ENCODE results near the gene SCLT1.

The SCLT1 gene

DNA sequence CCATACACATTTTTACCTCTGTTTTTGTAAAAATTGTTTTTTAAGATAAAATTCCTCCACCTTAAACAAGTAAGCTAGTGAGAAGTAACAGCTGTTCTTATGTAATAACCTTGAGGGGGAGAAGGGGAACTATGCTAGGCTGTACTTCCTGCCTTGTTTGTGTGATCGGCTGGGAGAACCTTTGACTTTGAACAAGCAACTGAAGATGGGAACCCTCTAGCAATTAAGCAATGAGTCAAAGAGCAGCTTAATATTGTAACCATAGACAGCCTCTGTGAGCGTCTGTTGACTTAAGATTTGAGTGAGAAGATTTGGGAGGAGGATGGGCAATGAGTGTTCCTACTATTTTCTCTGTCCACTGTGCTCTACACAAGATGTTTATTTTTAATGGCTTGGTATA is 135.1 kb downstream of the SCLT1 start:
- no peak overlapping the region for H3K4me3 Mint-ChIP-seq
- H3K27me3 Mint-ChIP-seq (ENCODE audit: low read depth) = no peaks in the 10 kb centered on the region
- H3K27ac Mint-ChIP-seq = no peak overlapping the region

DNA sequence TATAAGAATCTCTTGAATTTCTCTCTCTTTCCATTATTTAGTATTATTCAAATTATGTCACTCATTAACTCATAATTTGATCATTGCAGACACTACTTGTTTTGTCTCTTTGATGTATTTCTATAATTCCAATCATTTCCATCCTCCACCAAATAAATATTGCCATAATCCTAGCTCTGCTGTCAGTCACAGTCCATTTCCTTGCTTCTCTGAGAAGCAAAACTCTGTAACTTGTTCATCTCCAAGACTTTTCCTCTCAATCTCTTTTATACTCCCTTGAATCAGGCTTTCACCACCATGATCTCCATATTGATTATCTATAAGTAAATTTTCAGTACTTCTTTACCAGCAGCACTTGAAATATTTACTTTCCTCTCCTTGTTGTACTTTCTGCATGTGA is 135.9 kb downstream of the SCLT1 start:
- Mint-ChIP-seq H3K27ac (no peak overlapping the region), H3K9me3 (no peaks in the 10 kb centered on the region), H3K4me3 (no peak overlapping the region), H3K27me3 (ENCODE audit: low read depth) (no peaks in the 10 kb centered on the region), H3K36me3 (ENCODE audit: low read depth) (peaks cover 19% of the 10 kb centered on the region), H3K4me1 (ENCODE audit: low read depth) (peaks cover 4% of the 10 kb centered on the region)

More for the DNA sequence above, 135.1 kb downstream of the SCLT1 start:
- no peaks in the 10 kb centered on the region for H3K9me3 Mint-ChIP-seq
- peaks cover 4% of the 10 kb centered on the region for H3K4me1 Mint-ChIP-seq (ENCODE audit: low read depth)
- H3K36me3 Mint-ChIP-seq (ENCODE audit: low read depth) = peaks cover 23% of the 10 kb centered on the region

DNA sequence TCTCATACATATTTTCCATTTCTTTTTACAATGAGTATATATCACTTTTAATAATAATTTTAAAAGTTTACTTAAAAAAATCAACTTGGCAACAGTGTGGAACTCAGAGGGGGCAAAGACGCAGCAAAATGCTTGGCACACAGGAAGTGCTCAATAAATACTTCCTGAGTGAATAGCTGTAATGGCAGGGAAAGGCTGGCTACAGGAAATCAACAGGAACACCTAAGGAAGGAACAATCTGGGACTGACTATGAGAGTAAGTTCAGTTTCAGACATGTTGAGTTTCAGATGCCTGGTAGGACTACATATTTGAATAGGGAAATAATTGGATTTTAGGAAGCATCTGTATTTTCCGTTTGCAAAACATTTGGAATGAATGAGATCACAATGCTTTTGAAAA is 137.6 kb downstream of the SCLT1 start:
- no peak overlapping the region for H3K27ac Mint-ChIP-seq
- H3K27me3 Mint-ChIP-seq (ENCODE audit: low read depth) = no peaks in the 10 kb centered on the region
- peaks cover 24% of the 10 kb centered on the region for H3K36me3 Mint-ChIP-seq (ENCODE audit: low read depth)
- H3K9me3 Mint-ChIP-seq = no peaks in the 10 kb centered on the region
- no peak overlapping the region for H3K4me3 Mint-ChIP-seq
- H3K4me1 Mint-ChIP-seq (ENCODE audit: low read depth) = no peaks in the 10 kb centered on the region

DNA sequence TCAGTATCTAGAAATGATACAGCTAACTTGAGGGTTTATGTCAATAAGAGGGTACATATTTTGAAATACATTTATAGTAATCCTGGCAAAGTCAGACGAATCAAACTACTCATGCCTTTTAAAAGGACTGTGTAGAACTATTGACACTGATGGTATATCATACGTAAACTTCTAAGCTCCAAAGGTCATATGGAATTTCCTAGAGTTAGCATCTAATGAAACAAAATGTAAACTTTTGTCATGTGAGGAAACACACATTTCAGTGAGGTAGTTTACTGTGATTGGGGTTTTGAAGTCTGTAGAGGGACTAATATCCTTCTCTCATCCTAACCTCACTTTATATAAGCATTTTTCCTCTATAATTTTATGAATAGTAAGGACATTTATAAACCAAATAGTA is 138.4 kb downstream of the SCLT1 start:
- no peaks in the 10 kb centered on the region for H3K4me1 Mint-ChIP-seq (ENCODE audit: low read depth)
- no peaks in the 10 kb centered on the region for H3K27me3 Mint-ChIP-seq (ENCODE audit: low read depth)
- no peak overlapping the region for H3K4me3 Mint-ChIP-seq
- no peaks in the 10 kb centered on the region for H3K9me3 Mint-ChIP-seq
- peaks cover 29% of the 10 kb centered on the region for H3K36me3 Mint-ChIP-seq (ENCODE audit: low read depth)
- no peak overlapping the region for H3K27ac Mint-ChIP-seq

DNA sequence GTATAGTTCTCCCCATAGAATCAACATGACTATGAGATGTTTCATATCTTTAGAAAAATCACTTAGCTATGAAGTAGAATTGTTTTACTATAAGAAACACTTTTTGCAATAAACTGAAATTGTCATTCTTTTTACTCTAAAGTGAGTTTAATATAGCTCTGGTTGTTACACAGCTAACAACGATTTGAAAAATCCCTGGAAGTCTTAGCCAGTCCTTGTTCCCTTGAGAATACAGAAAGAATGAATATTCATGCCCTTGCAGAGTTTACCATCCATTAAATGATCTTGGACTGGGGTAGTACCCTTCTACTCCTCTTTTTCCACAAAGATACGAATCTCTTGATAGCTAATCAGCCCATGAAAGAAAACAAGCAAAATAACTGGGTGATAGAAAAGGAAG is 142.0 kb downstream of the SCLT1 start:
- Mint-ChIP-seq H3K27me3 (ENCODE audit: low read depth) (no peaks in the 10 kb centered on the region), H3K36me3 (ENCODE audit: low read depth) (peaks cover 30% of the 10 kb centered on the region), H3K4me3 (no peak overlapping the region), H3K9me3 (no peaks in the 10 kb centered on the region), H3K4me1 (ENCODE audit: low read depth) (no peaks in the 10 kb centered on the region), H3K27ac (no peak overlapping the region)

DNA sequence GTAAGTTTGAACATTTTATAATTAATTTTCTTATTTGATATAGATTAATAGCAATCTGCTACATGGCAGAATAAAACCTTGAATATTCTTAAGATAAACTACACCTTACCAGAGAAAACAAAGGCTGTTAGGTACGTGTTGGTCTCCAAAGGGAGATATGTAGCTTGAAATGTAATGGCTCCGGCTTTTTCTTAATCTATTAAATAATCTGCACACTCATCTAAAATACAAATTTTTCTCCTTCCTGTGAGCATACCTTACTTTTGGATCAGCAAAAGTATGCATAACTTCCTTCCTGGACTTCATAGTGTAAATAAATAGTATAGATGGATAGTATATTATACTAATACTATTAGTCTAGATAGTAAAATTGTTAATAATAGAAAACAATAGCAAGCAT is 142.5 kb downstream of the SCLT1 start:
- no peak overlapping the region for H3K27ac Mint-ChIP-seq
- H3K4me1 Mint-ChIP-seq (ENCODE audit: low read depth) = no peaks in the 10 kb centered on the region
- H3K9me3 Mint-ChIP-seq = no peaks in the 10 kb centered on the region
- H3K36me3 Mint-ChIP-seq (ENCODE audit: low read depth) = peaks cover 30% of the 10 kb centered on the region
- H3K4me3 Mint-ChIP-seq = no peak overlapping the region
- no peaks in the 10 kb centered on the region for H3K27me3 Mint-ChIP-seq (ENCODE audit: low read depth)

DNA sequence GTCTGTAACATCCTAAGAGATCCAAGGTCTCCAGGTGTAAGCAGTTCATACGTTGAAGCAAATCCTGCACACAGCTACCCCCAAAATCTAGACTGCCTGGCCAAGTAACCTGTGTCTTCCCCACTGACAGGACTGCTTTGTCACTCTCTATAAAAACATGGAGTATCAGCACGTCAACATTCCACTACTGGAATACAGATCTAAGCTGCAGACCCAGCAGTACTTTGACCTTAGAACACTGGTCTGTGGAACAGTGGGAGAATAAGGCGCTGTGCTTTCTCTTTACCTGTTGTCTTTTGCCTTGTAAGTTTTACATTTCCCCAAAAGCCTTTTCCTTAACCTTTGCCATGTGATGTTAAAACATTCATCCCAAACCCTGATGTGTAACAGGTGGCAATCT is 146.4 kb downstream of the SCLT1 start:
- peaks cover 53% of the 10 kb centered on the region for H3K36me3 Mint-ChIP-seq (ENCODE audit: low read depth)
- H3K27ac Mint-ChIP-seq = no peak overlapping the region
- no peak overlapping the region for H3K4me3 Mint-ChIP-seq
- H3K9me3 Mint-ChIP-seq = peaks cover 11% of the 10 kb centered on the region
- H3K4me1 Mint-ChIP-seq (ENCODE audit: low read depth) = no peaks in the 10 kb centered on the region
- H3K27me3 Mint-ChIP-seq (ENCODE audit: low read depth) = no peaks in the 10 kb centered on the region

DNA sequence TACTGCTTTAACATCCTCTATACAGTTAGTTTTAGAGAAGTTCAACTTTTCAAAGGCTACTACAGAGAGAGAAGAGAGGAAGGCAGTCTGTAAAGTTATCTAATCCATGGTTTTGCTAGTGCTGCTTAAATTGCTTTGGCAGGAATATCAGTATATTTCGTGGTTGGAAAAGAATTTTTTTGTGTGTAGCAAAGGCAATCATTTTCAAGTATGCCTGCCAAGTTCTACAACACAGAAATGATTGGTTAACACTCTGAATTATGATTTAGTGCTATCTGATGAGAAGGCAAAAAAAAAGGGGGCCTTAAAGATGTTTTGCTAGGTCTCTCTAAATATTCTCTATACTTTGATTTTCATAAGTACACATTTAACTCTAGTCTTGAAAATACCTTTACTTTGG is 150.7 kb downstream of the SCLT1 start:
- Mint-ChIP-seq H3K27ac (no peak overlapping the region), H3K27me3 (ENCODE audit: low read depth) (no peaks in the 10 kb centered on the region), H3K36me3 (ENCODE audit: low read depth) (peaks cover 54% of the 10 kb centered on the region), H3K9me3 (peaks cover 17% of the 10 kb centered on the region), H3K4me3 (no peak overlapping the region), H3K4me1 (ENCODE audit: low read depth) (no peaks in the 10 kb centered on the region)

DNA sequence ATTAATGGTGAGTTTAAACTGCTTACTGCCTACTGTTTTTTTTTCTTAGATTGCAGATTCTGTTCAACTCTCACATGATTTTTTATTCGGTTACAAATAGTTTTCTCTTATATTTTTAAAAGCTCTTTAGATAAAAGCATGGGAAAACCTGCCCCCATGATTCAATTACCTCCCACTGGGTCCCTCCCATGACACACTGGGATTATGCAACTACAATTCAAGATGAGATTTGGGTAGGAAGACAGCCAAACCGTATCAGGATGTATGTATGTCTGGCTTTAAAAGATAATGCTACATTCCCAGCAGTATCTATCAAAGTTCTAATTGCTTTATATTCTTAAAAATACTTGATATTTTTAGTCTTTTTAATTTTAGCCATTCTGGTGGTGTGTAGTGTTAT is 152.4 kb downstream of the SCLT1 start:
- Mint-ChIP-seq H3K9me3 (peaks cover 17% of the 10 kb centered on the region), H3K27ac (no peak overlapping the region), H3K4me3 (no peak overlapping the region), H3K36me3 (ENCODE audit: low read depth) (peaks cover 48% of the 10 kb centered on the region), H3K27me3 (ENCODE audit: low read depth) (no peaks in the 10 kb centered on the region), H3K4me1 (ENCODE audit: low read depth) (no peaks in the 10 kb centered on the region)

DNA sequence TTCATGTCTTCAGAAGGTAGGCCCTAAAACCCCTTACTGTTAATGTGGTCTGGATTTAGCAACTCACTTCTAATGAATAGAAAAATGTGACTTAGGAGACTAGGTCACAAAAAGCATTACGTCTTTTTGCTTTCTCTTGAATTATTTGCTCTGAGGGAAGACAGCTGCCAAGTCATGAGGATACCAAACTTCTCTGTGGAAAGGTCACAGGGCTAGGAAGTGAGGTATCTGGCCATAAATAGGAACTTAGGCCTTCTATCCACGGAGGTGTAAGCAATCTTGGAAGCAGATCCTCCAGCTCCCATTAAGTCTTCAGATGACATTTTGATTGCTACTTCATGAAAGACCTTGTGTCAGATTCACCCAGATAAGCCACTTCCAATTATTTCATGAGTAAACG is 163.3 kb downstream of the SCLT1 start:
- no peaks in the 10 kb centered on the region for H3K27me3 Mint-ChIP-seq (ENCODE audit: low read depth)
- H3K4me1 Mint-ChIP-seq (ENCODE audit: low read depth) = no peaks in the 10 kb centered on the region
- H3K4me3 Mint-ChIP-seq = no peak overlapping the region
- H3K36me3 Mint-ChIP-seq (ENCODE audit: low read depth) = peaks cover 21% of the 10 kb centered on the region
- H3K9me3 Mint-ChIP-seq = peaks cover 4% of the 10 kb centered on the region
- H3K27ac Mint-ChIP-seq = no peak overlapping the region

DNA sequence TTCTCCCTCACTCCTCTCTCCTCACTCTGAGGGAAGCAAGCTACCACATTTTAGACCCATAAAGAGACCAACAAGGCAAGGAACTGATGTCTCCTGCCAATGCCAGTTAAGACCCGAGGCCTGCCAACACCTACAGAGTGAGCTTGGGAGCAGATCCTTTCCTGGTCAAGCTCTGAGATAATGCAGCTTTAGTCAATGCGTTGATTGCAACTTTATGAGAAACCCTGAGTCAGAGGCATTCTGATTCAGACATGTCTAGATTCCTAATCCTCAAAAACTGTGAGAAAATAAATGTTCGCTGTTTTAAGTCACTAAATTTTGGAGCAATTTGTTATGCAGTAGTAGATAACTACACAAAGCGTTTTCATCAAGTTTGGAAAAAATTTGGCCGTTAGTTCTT is 168.4 kb downstream of the SCLT1 start:
- Mint-ChIP-seq H3K36me3 (ENCODE audit: low read depth) (peaks cover 32% of the 10 kb centered on the region), H3K9me3 (peaks cover 8% of the 10 kb centered on the region), H3K4me1 (ENCODE audit: low read depth) (peaks cover 10% of the 10 kb centered on the region), H3K27ac (no peak overlapping the region), H3K4me3 (no peak overlapping the region), H3K27me3 (ENCODE audit: low read depth) (no peaks in the 10 kb centered on the region)

DNA sequence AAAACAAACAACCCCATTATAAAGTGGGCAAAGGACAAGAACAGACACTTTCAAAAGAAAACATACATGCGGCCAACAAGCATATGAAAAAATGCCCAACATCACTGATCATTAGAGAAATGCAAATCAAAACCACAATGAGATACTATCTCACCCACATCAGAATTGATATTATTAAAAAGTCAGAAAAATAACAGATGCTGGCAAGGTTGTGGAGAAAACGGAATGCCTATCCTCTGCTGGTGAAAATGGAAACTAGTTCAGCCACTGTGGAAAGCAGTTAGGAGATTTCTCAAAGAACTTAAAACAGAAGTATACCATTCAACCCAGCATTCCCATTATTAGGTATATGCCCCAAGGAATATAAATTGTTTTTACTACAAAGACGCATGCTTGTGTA is 171.4 kb downstream of the SCLT1 start:
- H3K4me3 Mint-ChIP-seq = no peak overlapping the region
- H3K27me3 Mint-ChIP-seq (ENCODE audit: low read depth) = no peaks in the 10 kb centered on the region
- no peak overlapping the region for H3K27ac Mint-ChIP-seq
- peaks cover 28% of the 10 kb centered on the region for H3K4me1 Mint-ChIP-seq (ENCODE audit: low read depth)
- peaks cover 8% of the 10 kb centered on the region for H3K9me3 Mint-ChIP-seq
- H3K36me3 Mint-ChIP-seq (ENCODE audit: low read depth) = peaks cover 29% of the 10 kb centered on the region

DNA sequence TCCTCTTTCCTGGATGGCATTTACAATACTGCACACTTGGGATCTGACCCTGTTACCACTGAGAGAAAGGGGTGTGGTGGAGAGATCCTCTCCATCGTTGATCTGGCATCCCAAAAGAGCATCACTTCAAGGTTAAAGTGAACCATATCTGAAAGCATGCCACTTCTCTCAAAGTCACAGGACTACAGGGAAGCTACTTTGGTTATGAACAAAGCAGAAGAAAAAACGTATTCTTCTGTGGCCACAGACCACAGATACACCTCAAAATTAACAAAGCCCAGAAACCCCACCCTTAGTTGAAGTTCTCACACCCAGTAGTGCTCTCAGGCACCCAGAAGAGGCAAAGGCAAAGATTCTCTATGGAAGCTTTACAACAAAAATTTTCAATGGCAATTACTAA is 175.6 kb downstream of the SCLT1 start:
- Mint-ChIP-seq H3K36me3 (ENCODE audit: low read depth) (peaks cover 20% of the 10 kb centered on the region), H3K4me3 (peak overlapping the region; percentile 0), H3K27ac (no peak overlapping the region), H3K9me3 (no peaks in the 10 kb centered on the region), H3K27me3 (ENCODE audit: low read depth) (no peaks in the 10 kb centered on the region), H3K4me1 (ENCODE audit: low read depth) (peaks cover 28% of the 10 kb centered on the region)

DNA sequence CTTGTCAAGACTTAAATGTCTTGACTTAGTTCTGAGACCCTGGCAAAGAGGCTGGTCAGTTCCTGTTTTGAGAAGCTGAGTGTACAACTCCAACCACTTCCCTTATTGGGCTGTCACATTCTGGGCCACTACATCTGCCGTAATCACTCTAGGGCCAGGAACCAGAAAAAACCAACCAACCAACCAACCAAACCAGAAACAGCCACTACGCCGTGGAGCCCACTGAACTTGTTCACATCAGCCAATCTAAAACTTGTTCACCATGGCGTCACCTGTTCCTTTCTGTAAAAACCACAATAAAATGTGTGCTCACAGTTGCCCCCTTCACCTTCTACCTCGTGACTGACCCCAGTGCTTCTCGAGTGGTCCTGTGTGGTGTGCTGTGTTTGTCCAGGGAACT is 176.5 kb downstream of the SCLT1 start:
- peaks cover 28% of the 10 kb centered on the region for H3K4me1 Mint-ChIP-seq (ENCODE audit: low read depth)
- peaks cover 20% of the 10 kb centered on the region for H3K36me3 Mint-ChIP-seq (ENCODE audit: low read depth)
- no peaks in the 10 kb centered on the region for H3K9me3 Mint-ChIP-seq
- no peaks in the 10 kb centered on the region for H3K27me3 Mint-ChIP-seq (ENCODE audit: low read depth)
- H3K4me3 Mint-ChIP-seq = no peak overlapping the region
- H3K27ac Mint-ChIP-seq = no peak overlapping the region

DNA sequence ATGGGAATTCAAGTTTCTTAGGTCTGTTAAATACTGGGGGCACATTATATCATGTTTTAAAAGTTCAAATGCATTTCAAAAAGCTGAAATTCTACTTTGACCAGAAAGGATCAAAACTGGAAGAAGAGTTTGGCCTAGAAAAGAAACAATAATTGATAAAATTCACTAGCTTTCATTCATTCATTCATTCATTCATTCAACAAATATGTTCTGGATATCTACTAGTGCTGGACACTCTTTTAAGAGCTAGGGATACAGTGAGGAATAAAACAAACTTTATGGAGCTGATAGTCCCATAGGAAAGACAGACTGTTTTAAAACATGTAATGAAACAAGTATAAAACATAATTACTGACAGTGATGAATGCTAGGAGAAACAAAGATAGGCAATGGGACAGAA is 177.8 kb downstream of the SCLT1 start:
- Mint-ChIP-seq H3K27me3 (ENCODE audit: low read depth) (no peaks in the 10 kb centered on the region), H3K9me3 (no peaks in the 10 kb centered on the region), H3K4me1 (ENCODE audit: low read depth) (peaks cover 25% of the 10 kb centered on the region)

DNA sequence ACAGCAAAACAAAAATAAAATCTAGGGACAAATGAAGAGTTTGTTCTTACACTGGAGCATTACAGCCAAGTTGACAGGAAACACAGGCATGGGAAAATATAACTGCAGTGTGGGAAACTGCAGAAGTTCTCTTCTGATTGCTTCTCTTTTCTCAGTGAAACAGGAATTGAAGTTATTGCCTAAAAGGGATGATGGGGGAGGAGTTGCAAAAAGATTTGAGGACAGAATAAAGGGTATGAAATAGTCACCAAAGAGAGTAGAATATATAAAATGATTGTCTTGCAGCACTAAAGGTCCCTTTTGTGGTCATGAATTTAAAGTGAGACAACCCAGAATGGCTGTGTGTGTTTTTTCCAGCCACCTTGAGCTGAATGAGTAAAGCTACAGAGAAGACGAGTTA is 180.1 kb downstream of the SCLT1 start:
- H3K4me3 Mint-ChIP-seq = no peak overlapping the region
- H3K4me1 Mint-ChIP-seq (ENCODE audit: low read depth) = peaks cover 19% of the 10 kb centered on the region
- H3K27me3 Mint-ChIP-seq (ENCODE audit: low read depth) = no peaks in the 10 kb centered on the region
- H3K36me3 Mint-ChIP-seq (ENCODE audit: low read depth) = peaks cover 8% of the 10 kb centered on the region
- H3K27ac Mint-ChIP-seq = no peak overlapping the region
- H3K9me3 Mint-ChIP-seq = no peaks in the 10 kb centered on the region

More for the DNA sequence above, 177.8 kb downstream of the SCLT1 start:
- Mint-ChIP-seq H3K4me3 (no peak overlapping the region), H3K27ac (no peak overlapping the region), H3K36me3 (ENCODE audit: low read depth) (peaks cover 11% of the 10 kb centered on the region)
